HCT116 (cell line): ENCODE data around the gene ITGA1. TPM values are rescaled to one million over a fixed set of nuclear protein-coding genes. Genes with fewer than 3 reads are reported as not detected.

Experiments used
- ATAC-seq: fragments of 200-7000 bp; cut with Tn5 transposase; 2 replicates; pipeline ENCODE4 v1.9.1; 2020; ENCODE audit warnings: mild to moderate bottlenecking, moderate library complexity
- BruUV-seq: library from RNA; stranded (reverse); fragments of 400-500 nt; replicated peaks from 2 replicates; lab custom pipeline; 2021; lab: Mats Ljungman, UMichigan
- CTCF ChIA-PET: fragments of 300-600 bp; sonication (Branson Sonifier 250); formaldehyde crosslinking; loops from one replicate; lab custom pipeline; 2021; ENCODE audit warnings: antibody characterized with exemption; lab: Charles Lee
- POLR2A ChIA-PET: fragments of 300-600, 350-600 bp; sonication (Branson Sonifier 250); formaldehyde crosslinking; loops from one replicate; lab custom pipeline; 2021; ENCODE audit warnings: antibody characterized with exemption; lab: Charles Lee
- RAD21 ChIA-PET, 2 experiments: fragments of 300-600 bp; sonication (Branson Sonifier 250); formaldehyde crosslinking; loops; one replicate each; lab custom pipeline; 2023; ENCODE audit warnings: low total read pairs in 2 of 2; ENCODE audit not compliant: uncharacterized antibody in 2 of 2, unreplicated experiment in 2 of 2, low non-redundant PET in 1 of 2; lab: Charles Lee
- DNase-seq: peaks from one replicate; pipeline ENCODE4 v3.0.0-alpha.2; 2010; ENCODE audit warnings: low read depth, low spot score
- H2AFZ ChIP-seq: fragments of 200-600 bp; shearing (Covaris generic), sonication (generic); 2 replicates; pipeline ENCODE4 v1.6.1; 2017; ENCODE audit warnings: low read depth, mixed run types, mixed read lengths, antibody characterized with exemption, low read length; ENCODE audit not compliant: poor library complexity, severe bottlenecking
- H3K27ac ChIP-seq: 2 replicates; pipeline ENCODE4 v1.5.1; 2012; ENCODE audit warnings: low read depth, low read length
- H3K27me3 ChIP-seq: fragments of 200-600 bp; sonication (generic); 2 replicates; pipeline ENCODE4 v1.6.1; 2016; ENCODE audit warnings: mixed run types, low read length, mixed read lengths; ENCODE audit not compliant: insufficient read depth
- H3K36me3 ChIP-seq, 2 experiments: fragments of 200-500 bp in 1 of 2; fragments of 200-600 bp in 1 of 2; sonication (Bioruptor generic) in 1 of 2; sonication (generic) in 1 of 2; 2 replicates each; pipeline versions ENCODE4 v1.5.1 to v1.6.1; 2014 to 2016; ENCODE audit warnings: low read length in 2 of 2, inconsistent platforms in 1 of 2, mixed read lengths in 1 of 2, mixed run types in 1 of 2; ENCODE audit not compliant: insufficient read depth in 2 of 2, control insufficient read depth in 1 of 2
- H3K4me1 ChIP-seq, 2 experiments: fragments of 200-600 bp in 1 of 2; sonication (generic) in 1 of 2; 2 replicates each; pipeline versions ENCODE4 v1.5.1 to v1.6.1; 2012 to 2017; ENCODE audit warnings: low read length in 2 of 2, inconsistent platforms in 1 of 2, mild to moderate bottlenecking in 1 of 2, mixed read lengths in 1 of 2, mixed run types in 1 of 2, moderate library complexity in 1 of 2; ENCODE audit not compliant: insufficient read depth in 2 of 2, control insufficient read depth in 1 of 2
- H3K4me2 ChIP-seq: fragments of 200-600 bp; sonication (generic); 2 replicates; pipeline ENCODE4 v1.6.1; 2017; ENCODE audit warnings: mixed run types, low read length, mixed read lengths
- H3K4me3 ChIP-seq, 2 experiments: fragments of 200-600 bp in 1 of 2; sonication (generic) in 1 of 2; replicated peaks in 1 of 2; 2 replicates each; pipeline ENCODE4 v1.5.1; 2011 to 2016; ENCODE audit warnings: low read length in 2 of 2, control low read depth in 1 of 2, low read depth in 1 of 2, mild to moderate bottlenecking in 1 of 2, mixed read lengths in 1 of 2, mixed run types in 1 of 2
- H3K79me2 ChIP-seq: fragments of 200-600 bp; sonication (generic); 2 replicates; pipeline ENCODE4 v1.6.1; 2017; ENCODE audit warnings: mild to moderate bottlenecking, mixed run types, low read length, moderate library complexity, mixed read lengths; ENCODE audit not compliant: insufficient read depth
- H3K9ac ChIP-seq: fragments of 200-600 bp; sonication (generic); 2 replicates; pipeline ENCODE4 v1.6.1; 2016; ENCODE audit warnings: low read length, mixed read lengths
- H3K9me2 ChIP-seq: fragments of 200-600 bp; sonication (generic), shearing (Covaris generic); 2 replicates; pipeline ENCODE4 v1.6.1; 2017; ENCODE audit warnings: mixed run types, mild to moderate bottlenecking, moderate library complexity; ENCODE audit not compliant: insufficient read depth
- H3K9me3 ChIP-seq, 2 experiments: fragments of 200-500 bp in 1 of 2; fragments of 200-600 bp in 1 of 2; sonication (Bioruptor generic) in 1 of 2; sonication (generic) in 1 of 2; 2 replicates each; pipeline ENCODE4 v1.6.1; 2014 to 2017; ENCODE audit warnings: low read length in 2 of 2, mixed read lengths in 2 of 2, inconsistent platforms in 1 of 2, low read depth in 1 of 2, mild to moderate bottlenecking in 1 of 2, mixed run types in 1 of 2, moderate library complexity in 1 of 2; ENCODE audit not compliant: control insufficient read depth in 1 of 2, insufficient read depth in 1 of 2
- H4K20me1 ChIP-seq: fragments of 200-600 bp; sonication (generic), shearing (Covaris generic); 2 replicates; pipeline ENCODE4 v1.6.1; 2017; ENCODE audit warnings: mixed run types, mild to moderate bottlenecking, moderate library complexity; ENCODE audit not compliant: insufficient read depth
- ATF3 ChIP-seq: IDR thresholded peaks from 2 replicates; pipeline ENCODE4 v1.6.1; 2012
- CBX3 ChIP-seq: IDR thresholded peaks from 2 replicates; pipeline ENCODE4 v1.6.1; 2012; ENCODE audit warnings: low read depth
- CEBPB ChIP-seq: IDR thresholded peaks from 2 replicates; pipeline ENCODE4 v1.6.1; 2012; ENCODE audit warnings: low read depth
- EGR1 ChIP-seq: IDR thresholded peaks from 2 replicates; pipeline ENCODE4 v1.6.1; 2012; ENCODE audit warnings: low read depth
- ELF1 ChIP-seq: IDR thresholded peaks from 2 replicates; pipeline ENCODE4 v1.6.1; 2012; ENCODE audit warnings: low read depth, borderline replicate concordance
- EZH2 ChIP-seq: fragments of 200-600 bp; sonication (generic); IDR thresholded peaks from 2 replicates; pipeline ENCODE4 v1.6.1; 2017; ENCODE audit warnings: antibody characterized with exemption, mixed run types
- EZH2phosphoT487 ChIP-seq: fragments of 200-600 bp; IDR thresholded peaks from 2 replicates; pipeline ENCODE4 v1.6.1; 2018; ENCODE audit warnings: antibody characterized with exemption, borderline replicate concordance
- FOSL1 ChIP-seq: IDR thresholded peaks from 2 replicates; pipeline ENCODE4 v1.6.1; 2012; ENCODE audit warnings: low read depth
- JUND ChIP-seq: IDR thresholded peaks from 2 replicates; pipeline ENCODE4 v1.6.1; 2012
- POLR2A ChIP-seq: IDR thresholded peaks from 2 replicates; pipeline ENCODE4 v1.7.0; 2011; ENCODE audit warnings: borderline replicate concordance; ENCODE audit not compliant: insufficient read depth, insufficient read length; ENCODE audit errors: extremely low read depth
- POLR2AphosphoS5 ChIP-seq: IDR thresholded peaks from 2 replicates; pipeline ENCODE4 v1.6.1; 2011; ENCODE audit warnings: mild to moderate bottlenecking, low read depth, low read length, moderate library complexity
- RAD21 ChIP-seq: IDR thresholded peaks from 2 replicates; pipeline ENCODE4 v1.6.1; 2012; ENCODE audit warnings: low read depth, mild to moderate bottlenecking
- SIN3A ChIP-seq: IDR thresholded peaks from 2 replicates; pipeline ENCODE4 v1.6.1; 2012; ENCODE audit warnings: low read depth
- SRF ChIP-seq: IDR thresholded peaks from 2 replicates; pipeline ENCODE4 v1.6.1; 2012; ENCODE audit warnings: low read depth
- TCF7L2 ChIP-seq: IDR thresholded peaks from 2 replicates; pipeline ENCODE4 v1.7.0; 2011; ENCODE audit warnings: borderline replicate concordance, inconsistent platforms; ENCODE audit not compliant: insufficient read depth, insufficient read length; ENCODE audit errors: extremely low read depth
- YY1 ChIP-seq: IDR thresholded peaks from 2 replicates; pipeline ENCODE4 v1.6.1; 2011; ENCODE audit warnings: low read length, low read depth, moderate library complexity, mild to moderate bottlenecking; ENCODE audit not compliant: insufficient replicate concordance; ENCODE audit errors: extremely low read depth
- ZFX ChIP-seq: fragments of 450-650 bp; IDR thresholded peaks from 2 replicates; pipeline ENCODE4 v1.6.1; 2017
- intact Hi-C: fragments of 100-400 bp; cut with micrococcal nuclease; formaldehyde crosslinking; loops from 2 replicates; pipeline ENCODE4 v1.10.0; 2022
- total RNA-seq: library from RNA; stranded (reverse); gene quantifications from one replicate; pipeline ENCODE4 v1.2.1, GENCODE V29; 2021; ENCODE audit not compliant: unreplicated experiment
- TF ChIP-seq, protein P1 (sequence below): IDR thresholded peaks from 2 replicates; pipeline ENCODE4 v1.6.1; 2011; ENCODE audit warnings: mild to moderate bottlenecking, low read length, moderate library complexity; ENCODE audit not compliant: insufficient replicate concordance; ENCODE audit errors: extremely low read depth
- TF ChIP-seq, protein P2 (sequence below): IDR thresholded peaks from 2 replicates; pipeline ENCODE4 v1.6.1; 2012; ENCODE audit warnings: low read depth
- TF ChIP-seq, protein P3 (sequence below): IDR thresholded peaks from 2 replicates; pipeline ENCODE4 v1.6.1; 2012

Gene ITGA1
- total RNA-seq, 1 experiment from 2014 or later: 1.8 TPM

DNA sequence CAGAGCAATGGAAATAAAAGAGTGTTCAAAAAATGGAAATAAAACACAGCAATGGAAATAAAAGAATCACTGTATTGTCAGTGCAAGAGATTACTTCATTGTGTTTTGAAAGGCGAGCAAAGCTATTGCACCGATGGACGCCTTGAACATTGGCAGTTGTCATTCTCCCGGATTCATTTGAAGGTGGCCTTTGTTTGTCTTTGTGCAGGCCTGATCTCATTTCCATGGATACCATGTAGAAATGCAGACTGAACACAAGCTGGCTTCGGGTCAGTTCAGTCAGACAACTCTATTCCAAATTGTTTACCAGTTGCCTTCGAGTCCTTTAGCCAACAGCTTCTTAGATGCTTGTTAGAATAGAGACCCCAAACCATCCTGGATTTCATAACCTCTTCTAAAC lies 209.7 kb downstream of the ITGA1 start:
- Histone ChIP-seq H2AFZ (no peak overlapping the region), H3K4me2 (no peak overlapping the region), H3K9ac (no peak overlapping the region), H4K20me1 (0 out of 2 replicates have a peak, but pooled peaks cover 4% of the 10 kb centered on the region), H3K4me1 (peaks cover 0 to 2% of the 10 kb centered on the region in 2 experiments; a peak in 1 of 4 replicates), H3K36me3 (peaks cover 0 to 4% of the 10 kb centered on the region in 2 experiments; a peak in 1 of 4 replicates), H3K27me3 (no peaks in the 10 kb centered on the region), H3K79me2 (peaks cover 69% of the 10 kb centered on the region), H3K27ac (no peak overlapping the region), H3K4me3 (no peak overlapping the region)
- no peak for ATAC-seq
- RAD21 ChIA-PET: no interaction called here
- POLR2A ChIA-PET: interaction anchor here (0.7 kb wide), 1 partner anchor 9 kb away, joined by 3 read pairs; the partner anchor contains the start of gene ITGA2
- no TSS peak for BruUV-seq
- DNase-seq: no peak
- TF ChIP-seq EZH2phosphoT487: no peak
- no peak for TF ChIP-seq POLR2A
- TF ChIP-seq, protein P1, sequence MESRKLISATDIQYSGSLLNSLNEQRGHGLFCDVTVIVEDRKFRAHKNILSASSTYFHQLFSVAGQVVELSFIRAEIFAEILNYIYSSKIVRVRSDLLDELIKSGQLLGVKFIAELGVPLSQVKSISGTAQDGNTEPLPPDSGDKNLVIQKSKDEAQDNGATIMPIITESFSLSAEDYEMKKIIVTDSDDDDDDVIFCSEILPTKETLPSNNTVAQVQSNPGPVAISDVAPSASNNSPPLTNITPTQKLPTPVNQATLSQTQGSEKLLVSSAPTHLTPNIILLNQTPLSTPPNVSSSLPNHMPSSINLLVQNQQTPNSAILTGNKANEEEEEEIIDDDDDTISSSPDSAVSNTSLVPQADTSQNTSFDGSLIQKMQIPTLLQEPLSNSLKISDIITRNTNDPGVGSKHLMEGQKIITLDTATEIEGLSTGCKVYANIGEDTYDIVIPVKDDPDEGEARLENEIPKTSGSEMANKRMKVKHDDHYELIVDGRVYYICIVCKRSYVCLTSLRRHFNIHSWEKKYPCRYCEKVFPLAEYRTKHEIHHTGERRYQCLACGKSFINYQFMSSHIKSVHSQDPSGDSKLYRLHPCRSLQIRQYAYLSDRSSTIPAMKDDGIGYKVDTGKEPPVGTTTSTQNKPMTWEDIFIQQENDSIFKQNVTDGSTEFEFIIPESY: no peak
- no peak for TF ChIP-seq CEBPB
- no peak for TF ChIP-seq YY1
- TF ChIP-seq, protein P2, sequence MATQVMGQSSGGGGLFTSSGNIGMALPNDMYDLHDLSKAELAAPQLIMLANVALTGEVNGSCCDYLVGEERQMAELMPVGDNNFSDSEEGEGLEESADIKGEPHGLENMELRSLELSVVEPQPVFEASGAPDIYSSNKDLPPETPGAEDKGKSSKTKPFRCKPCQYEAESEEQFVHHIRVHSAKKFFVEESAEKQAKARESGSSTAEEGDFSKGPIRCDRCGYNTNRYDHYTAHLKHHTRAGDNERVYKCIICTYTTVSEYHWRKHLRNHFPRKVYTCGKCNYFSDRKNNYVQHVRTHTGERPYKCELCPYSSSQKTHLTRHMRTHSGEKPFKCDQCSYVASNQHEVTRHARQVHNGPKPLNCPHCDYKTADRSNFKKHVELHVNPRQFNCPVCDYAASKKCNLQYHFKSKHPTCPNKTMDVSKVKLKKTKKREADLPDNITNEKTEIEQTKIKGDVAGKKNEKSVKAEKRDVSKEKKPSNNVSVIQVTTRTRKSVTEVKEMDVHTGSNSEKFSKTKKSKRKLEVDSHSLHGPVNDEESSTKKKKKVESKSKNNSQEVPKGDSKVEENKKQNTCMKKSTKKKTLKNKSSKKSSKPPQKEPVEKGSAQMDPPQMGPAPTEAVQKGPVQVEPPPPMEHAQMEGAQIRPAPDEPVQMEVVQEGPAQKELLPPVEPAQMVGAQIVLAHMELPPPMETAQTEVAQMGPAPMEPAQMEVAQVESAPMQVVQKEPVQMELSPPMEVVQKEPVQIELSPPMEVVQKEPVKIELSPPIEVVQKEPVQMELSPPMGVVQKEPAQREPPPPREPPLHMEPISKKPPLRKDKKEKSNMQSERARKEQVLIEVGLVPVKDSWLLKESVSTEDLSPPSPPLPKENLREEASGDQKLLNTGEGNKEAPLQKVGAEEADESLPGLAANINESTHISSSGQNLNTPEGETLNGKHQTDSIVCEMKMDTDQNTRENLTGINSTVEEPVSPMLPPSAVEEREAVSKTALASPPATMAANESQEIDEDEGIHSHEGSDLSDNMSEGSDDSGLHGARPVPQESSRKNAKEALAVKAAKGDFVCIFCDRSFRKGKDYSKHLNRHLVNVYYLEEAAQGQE: no peak
- no peak for TF ChIP-seq JUND
- TF ChIP-seq, protein P3, sequence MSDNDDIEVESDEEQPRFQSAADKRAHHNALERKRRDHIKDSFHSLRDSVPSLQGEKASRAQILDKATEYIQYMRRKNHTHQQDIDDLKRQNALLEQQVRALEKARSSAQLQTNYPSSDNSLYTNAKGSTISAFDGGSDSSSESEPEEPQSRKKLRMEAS: no peak
- TF ChIP-seq ELF1: no peak
- TF ChIP-seq CBX3: no peak
- no peak for TF ChIP-seq ATF3
- no peak for TF ChIP-seq SIN3A
- no peak for TF ChIP-seq EZH2
- TF ChIP-seq RAD21: no peak
- no peak for TF ChIP-seq EGR1
- TF ChIP-seq SRF: no peak
- TF ChIP-seq TCF7L2: no peak
- TF ChIP-seq POLR2AphosphoS5: no peak
- TF ChIP-seq FOSL1: no peak
- TF ChIP-seq ZFX: no peak
- TF ChIP-seq, all 23 proteins: peak for 0
- intact Hi-C loops: no loop called here
- CTCF ChIA-PET: interaction anchor here (1.7 kb wide), 1 partner anchor 49 kb away, joined by 6 read pairs; no protein-coding TSS in a partner anchor
- Histone ChIP-seq H3K9me2 (no peaks in the 10 kb centered on the region), H3K9me3 (no peaks in the 10 kb centered on the region)
